A549 (cell line): Measurements from ENCODE around the gene PIGK. TPM values are rescaled to one million over a fixed set of nuclear protein-coding genes. Genes with fewer than 3 reads are reported as not detected.

Experiments used
- ATAC-seq, 2 experiments: fragments of 200-7000 bp in 1 of 2; fragments of >200 bp in 1 of 2; cut with Nextera tagmentation in 1 of 2; cut with Tn5 transposase in 1 of 2; 3 replicates each; pipeline versions ENCODE4 v1.8.0 to v1.9.1; 2018 to 2020; ENCODE audit warnings: mild to moderate bottlenecking in 1 of 2, moderate library complexity in 1 of 2
- CTCF ChIA-PET: fragments of 300-600 bp; sonication (Branson Sonifier 250); formaldehyde crosslinking; extraction: SDS; loops from one replicate; lab custom pipeline; 2021; ENCODE audit warnings: antibody characterized with exemption, inconsistent platforms; lab: Yijun Ruan, JAX
- POLR2A ChIA-PET: fragments of 350-600 bp; formaldehyde crosslinking; extraction: SDS; loops from one replicate; lab custom pipeline; 2021; ENCODE audit warnings: antibody characterized with exemption, inconsistent platforms; lab: Yijun Ruan, JAX
- DNase-seq, 2 experiments: peaks; one replicate each; pipeline versions ENCODE4 v3.0.0 to v3.0.0-alpha.2; 2011 to 2016; ENCODE audit warnings: low read depth in 1 of 2, low spot score in 1 of 2
- FAIRE-seq: peaks from 2 replicates; lab custom pipeline; 2011; peaks lifted over from hg19 to GRCh38; lab: Jason Lieb, UNC
- H3K27ac ChIP-seq, 2 experiments: fragments of >200 bp; sonication (Bioruptor Twin); formaldehyde crosslinking; 3 replicates each; pipeline ENCODE4 v1.5.1; 2016 to 2017
- H3K4me1 ChIP-seq: fragments of >200 bp; sonication (Bioruptor Twin); formaldehyde crosslinking; 3 replicates; pipeline ENCODE4 v1.6.1; 2016
- H3K4me2 ChIP-seq: fragments of >200 bp; sonication (Bioruptor Twin); formaldehyde crosslinking; 3 replicates; pipeline ENCODE4 v1.6.1; 2016
- H3K4me3 ChIP-seq: fragments of >200 bp; sonication (Bioruptor Twin); formaldehyde crosslinking; 3 replicates; pipeline ENCODE4 v1.5.1; 2016
- H3K9me3 ChIP-seq: fragments of >200 bp; sonication (Bioruptor Twin); formaldehyde crosslinking; 3 replicates; pipeline ENCODE4 v1.6.1; 2016
- CBX2 ChIP-seq: fragments of 200-600 bp; sonication (generic); IDR thresholded peaks from 2 replicates; pipeline ENCODE4 v1.6.1; 2016; ENCODE audit warnings: low read depth, mild to moderate bottlenecking, borderline replicate concordance
- CBX8 ChIP-seq: fragments of 200-600 bp; sonication (generic); IDR thresholded peaks from 2 replicates; pipeline ENCODE4 v1.6.1; 2016
- CEBPB ChIP-seq, 2 experiments: fragments of >200 bp in 1 of 2; sonication (Bioruptor Twin) in 1 of 2; formaldehyde crosslinking in 1 of 2; IDR thresholded peaks; 2 replicates each; pipeline ENCODE4 v1.6.1; 2012 to 2016
- CHD2 ChIP-seq: fragments of 150-350 bp; IDR thresholded peaks from 2 replicates; pipeline ENCODE4 v1.6.1; 2014; ENCODE audit warnings: low read length; ENCODE audit not compliant: partially characterized antibody
- EP300 ChIP-seq, 2 experiments: fragments of >200 bp; sonication (Bioruptor Twin); formaldehyde crosslinking; IDR thresholded peaks; 2 replicates in 1 of 2; 3 replicates in 1 of 2; pipeline ENCODE4 v1.6.1; 2016 to 2017
- FOSB ChIP-seq: fragments of 250-450 bp; sonication (Bioruptor Pico); IDR thresholded peaks from 2 replicates; pipeline ENCODE4 v1.5.0; 2020; ENCODE audit warnings: mild to moderate bottlenecking, moderate library complexity
- HOXA7 ChIP-seq: fragments of 250-450 bp; sonication (Bioruptor Pico); IDR thresholded peaks from 2 replicates; pipeline ENCODE4 v1.5.0; 2020; ENCODE audit warnings: mild to moderate bottlenecking, moderate library complexity
- JUN ChIP-seq, 2 experiments: fragments of >200 bp; sonication (Bioruptor Twin); formaldehyde crosslinking; IDR thresholded peaks; 2 replicates in 1 of 2; 3 replicates in 1 of 2; pipeline ENCODE4 v1.6.1; 2016 to 2017
- MAFK ChIP-seq: fragments of 450-650 bp; IDR thresholded peaks from 2 replicates; pipeline ENCODE4 v1.6.1; 2014; ENCODE audit not compliant: partially characterized antibody
- NR3C1 ChIP-seq: fragments of >200 bp; sonication (Bioruptor Twin); formaldehyde crosslinking; IDR thresholded peaks from 3 replicates; pipeline ENCODE4 v1.6.1; 2017
- RFX5 ChIP-seq: fragments of 450-650 bp; IDR thresholded peaks from 2 replicates; pipeline ENCODE4 v1.7.1; 2014; ENCODE audit warnings: antibody characterized with exemption, mild to moderate bottlenecking, moderate library complexity
- SMC3 ChIP-seq: fragments of >200 bp; sonication (Bioruptor Twin); formaldehyde crosslinking; IDR thresholded peaks from 3 replicates; pipeline ENCODE4 v1.6.1; 2018; ENCODE audit warnings: inconsistent platforms
- ZC3H11A ChIP-seq: fragments of 450-650 bp; IDR thresholded peaks from 2 replicates; pipeline ENCODE4 v1.6.1; 2014; ENCODE audit warnings: antibody characterized with exemption, mild to moderate bottlenecking
- ZFP36 ChIP-seq: fragments of 450-650 bp; IDR thresholded peaks from 2 replicates; pipeline ENCODE4 v1.6.1; 2014; ENCODE audit warnings: borderline replicate concordance; ENCODE audit not compliant: partially characterized antibody
- WGBS: methylation state at CpG from one replicate; pipeline ENCODE4 v1.1.6; 2017; ENCODE audit errors: missing lambda C conversion rate; 5-methylcytosine and 5-hydroxymethylcytosine counted together
- polyA plus RNA-seq, 4 experiments: library from polyadenylated mRNA; depleted of rRNA in 3 of 4; stranded (reverse); fragments of >200 nt; fragmentation: RNase III in 1 of 4; extraction: RNeasy Plus Mini Kit Qiagen cat#74134 plus additional on column Dnase treatment in 1 of 4; gene quantifications; 2 replicates in 3 of 4; 3 replicates in 1 of 4; pipeline ENCODE4 v1.2.3, GENCODE V29; 2011 to 2017
- TF ChIP-seq, protein P1 (sequence below): fragments of >200 bp; sonication (Bioruptor Twin); formaldehyde crosslinking; IDR thresholded peaks from 2 replicates; pipeline ENCODE4 v1.6.1; 2016
- TF ChIP-seq, protein P2 (sequence below): IDR thresholded peaks from 2 replicates; pipeline ENCODE4 v1.6.1; 2012; ENCODE audit warnings: low read depth, borderline replicate concordance
- TF ChIP-seq, protein P3 (sequence below): fragments of 250-450 bp; sonication (Bioruptor Pico); IDR thresholded peaks from 2 replicates; pipeline ENCODE4 v1.5.0; 2020; ENCODE audit warnings: low read depth, mild to moderate bottlenecking, moderate library complexity
- TF ChIP-seq, protein P4 (sequence below): fragments of 250-450 bp; sonication (Bioruptor Pico); IDR thresholded peaks from 2 replicates; pipeline ENCODE4 v1.5.0; 2021; ENCODE audit warnings: mild to moderate bottlenecking, moderate library complexity, borderline replicate concordance

PIGK gene
- polyA plus RNA-seq, 2 of the 4 experiments (the other 2 are of a cell fraction) = 31.2 to 38.5 TPM

DNA sequence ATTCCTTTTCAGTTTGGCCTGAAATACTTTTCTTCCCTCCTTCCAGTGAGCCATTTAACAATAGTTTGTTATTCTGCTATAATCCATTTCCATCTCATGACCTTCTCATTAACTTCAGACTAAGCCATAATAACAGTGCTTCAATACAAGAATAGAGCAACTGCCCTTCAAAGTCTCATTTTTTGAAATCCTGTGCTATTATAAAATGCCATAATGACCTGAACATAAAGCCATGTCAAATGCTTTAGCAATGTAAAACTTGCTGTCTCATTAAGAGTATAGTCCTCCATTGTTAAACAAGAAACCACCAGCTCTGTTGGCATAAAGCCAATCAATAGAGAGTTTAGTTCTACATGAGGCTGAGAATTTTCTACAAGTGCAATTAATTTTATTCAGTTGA lies 9.6 kb upstream of the PIGK start:
- DNase-seq (no peak), ATAC-seq (no peak), FAIRE-seq (no peak)
- ChIA-PET POLR2A (no interaction called here), CTCF (no interaction called here)
- Histone ChIP-seq H3K4me3 (no peak overlapping the region), H3K4me1 (peaks cover 23% of the 10 kb centered on the region), H3K9me3 (peaks cover 8% of the 10 kb centered on the region; the same call in 1 of the 3 replicates), H3K27ac (no peak overlapping the region), H3K4me2 (no peak overlapping the region)
- TF ChIP-seq, protein P1, sequence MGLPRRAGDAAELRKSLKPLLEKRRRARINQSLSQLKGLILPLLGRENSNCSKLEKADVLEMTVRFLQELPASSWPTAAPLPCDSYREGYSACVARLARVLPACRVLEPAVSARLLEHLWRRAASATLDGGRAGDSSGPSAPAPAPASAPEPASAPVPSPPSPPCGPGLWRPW = no peak
- TF ChIP-seq MAFK (no peak), ZC3H11A (no peak), CBX8 (no peak), JUN (IDR thresholded peaks at IDR 0.05) (no peak), RFX5 (no peak), SMC3 (no peak), FOSB (no peak), EP300 (IDR thresholded peaks at IDR 0.05) (no peak)
- TF ChIP-seq, protein P2, sequence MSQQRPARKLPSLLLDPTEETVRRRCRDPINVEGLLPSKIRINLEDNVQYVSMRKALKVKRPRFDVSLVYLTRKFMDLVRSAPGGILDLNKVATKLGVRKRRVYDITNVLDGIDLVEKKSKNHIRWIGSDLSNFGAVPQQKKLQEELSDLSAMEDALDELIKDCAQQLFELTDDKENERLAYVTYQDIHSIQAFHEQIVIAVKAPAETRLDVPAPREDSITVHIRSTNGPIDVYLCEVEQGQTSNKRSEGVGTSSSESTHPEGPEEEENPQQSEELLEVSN = no peak

DNA sequence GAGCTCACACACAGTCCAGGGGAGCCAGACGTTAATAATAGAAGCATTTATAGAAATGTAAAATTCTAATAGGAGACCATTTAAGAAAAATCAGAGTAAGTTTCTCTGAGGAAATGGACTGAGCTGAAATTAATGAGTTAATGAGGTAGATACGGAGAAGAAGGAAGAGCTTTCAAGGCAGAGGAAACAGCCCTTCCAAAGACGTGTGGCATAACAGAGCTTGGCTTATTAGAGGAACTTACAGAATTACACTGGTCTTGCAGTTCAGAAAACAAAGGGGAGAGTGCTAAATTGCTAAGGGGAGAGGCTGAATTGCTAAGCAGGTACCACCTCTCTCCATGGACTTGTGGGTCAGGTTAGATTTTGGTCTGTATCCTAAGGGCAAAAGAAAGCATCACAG lies 8.2 kb upstream of the PIGK start:
- DNase-seq (no peak), ATAC-seq (no peak), FAIRE-seq (no peak)
- H3K4me1 ChIP-seq = peaks cover 23% of the 10 kb centered on the region
- H3K9me3 ChIP-seq = peaks cover 3% of the 10 kb centered on the region; the same call in 1 of the 3 replicates
- POLR2A ChIA-PET = no interaction called here
- H3K27ac ChIP-seq = peak overlapping the region in 1 of 2 experiments; percentile 37; a peak in 1 of 6 replicates
- no peak overlapping the region for H3K4me3 ChIP-seq
- TF ChIP-seq, protein P2 = no peak
- TF ChIP-seq ZFP36 = no peak
- TF ChIP-seq, protein P3, sequence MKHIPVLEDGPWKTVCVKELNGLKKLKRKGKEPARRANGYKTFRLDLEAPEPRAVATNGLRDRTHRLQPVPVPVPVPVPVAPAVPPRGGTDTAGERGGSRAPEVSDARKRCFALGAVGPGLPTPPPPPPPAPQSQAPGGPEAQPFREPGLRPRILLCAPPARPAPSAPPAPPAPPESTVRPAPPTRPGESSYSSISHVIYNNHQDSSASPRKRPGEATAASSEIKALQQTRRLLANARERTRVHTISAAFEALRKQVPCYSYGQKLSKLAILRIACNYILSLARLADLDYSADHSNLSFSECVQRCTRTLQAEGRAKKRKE (CRISPR knock-in tag) = no peak
- no peak for TF ChIP-seq CBX8
- no peak for TF ChIP-seq CBX2
- no peak for TF ChIP-seq JUN (IDR thresholded peaks at IDR 0.05)
- no peak for TF ChIP-seq HOXA7 (CRISPR knock-in tag)
- CTCF ChIA-PET = interaction anchor here (1.2 kb wide), 1 partner anchor 8 kb away, joined by 3 read pairs; the partner anchor contains the start of gene PIGK
- no peak overlapping the region for H3K4me2 ChIP-seq
- 68% methylated on average over 3 of the region's 3 CpGs for WGBS

DNA sequence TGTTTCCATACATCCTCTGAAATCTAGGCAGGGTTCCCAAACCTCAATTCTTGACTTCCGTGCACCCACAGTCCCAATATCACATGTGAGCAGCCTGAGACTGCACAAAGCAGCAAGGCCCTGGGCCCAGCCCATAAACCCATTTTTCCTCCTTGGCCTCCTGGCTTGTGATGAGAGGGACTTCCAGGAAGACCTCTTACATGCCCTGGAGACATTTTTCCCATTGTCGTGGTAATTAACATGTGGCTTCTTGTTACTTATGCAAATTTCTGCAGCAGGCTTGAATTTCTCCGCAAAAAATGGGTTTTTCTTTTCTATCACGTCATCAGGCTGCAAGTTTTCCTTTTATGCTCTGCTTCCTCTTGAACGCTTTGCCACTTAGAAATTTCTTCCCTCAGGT lies 3.3 kb upstream of the PIGK start:
- ATAC-seq = no peak
- no peak overlapping the region for H3K4me2 ChIP-seq
- no peak for TF ChIP-seq NR3C1
- no peak for TF ChIP-seq JUN (IDR thresholded peaks at IDR 0.05)
- TF ChIP-seq, all 56 proteins: peak for 0
- Histone ChIP-seq H3K27ac (no peak overlapping the region), H3K9me3 (no peaks in the 10 kb centered on the region), H3K4me1 (peaks cover 9% of the 10 kb centered on the region; the same call in 1 of the 3 replicates), H3K4me3 (no peak overlapping the region)
- WGBS = 99% methylated on average over 5 of the region's 5 CpGs
- ChIA-PET CTCF (interaction anchor here (1.1 kb wide), 1 partner anchor 8 kb away, joined by 3 read pairs; no protein-coding TSS in a partner anchor), POLR2A (no interaction called here)
- FAIRE-seq = no peak
- DNase-seq = no peak

DNA sequence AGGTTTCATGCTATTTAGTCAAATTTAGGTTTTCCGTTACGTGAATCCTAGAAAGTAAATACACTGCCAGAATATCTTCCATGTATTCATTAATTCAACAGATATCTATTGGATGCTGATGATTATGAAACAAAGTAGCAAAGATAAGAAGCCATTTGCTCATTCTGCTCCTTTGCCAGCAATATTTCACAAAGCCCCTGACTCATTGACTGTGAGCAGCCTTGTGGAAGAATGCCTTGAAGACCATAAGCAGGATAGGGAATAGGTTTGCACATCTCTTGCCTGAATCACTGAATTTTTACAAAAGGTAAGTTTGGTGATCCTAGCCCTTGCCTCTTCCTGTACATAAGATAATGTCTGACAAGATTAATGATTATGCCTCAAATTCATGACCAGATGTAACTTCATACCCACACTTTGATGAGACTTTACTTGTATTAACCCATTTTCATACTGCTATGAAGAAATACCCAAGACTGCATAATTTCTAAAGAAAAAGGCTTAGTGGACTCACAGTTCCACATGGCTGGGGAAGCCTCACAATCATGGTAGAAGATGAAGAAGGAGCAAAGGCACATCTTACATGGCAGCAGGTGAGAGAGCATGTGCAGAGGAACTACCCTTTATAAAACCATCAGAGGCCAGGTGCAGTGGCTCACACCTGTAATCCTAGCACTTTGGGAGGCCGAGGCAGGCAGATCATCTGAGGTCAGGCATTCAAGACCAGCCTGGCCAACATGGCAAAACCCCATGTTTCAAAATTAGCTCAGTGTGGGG lies 1.6 kb upstream of the PIGK start:
- Histone ChIP-seq H3K4me3 (no peak overlapping the region), H3K4me1 (peaks cover 9% of the 10 kb centered on the region; the same call in 1 of the 3 replicates), H3K27ac (peak overlapping the region in 1 of 2 experiments; percentile 55; a peak in 2 of 6 replicates), H3K9me3 (no peaks in the 10 kb centered on the region)
- POLR2A ChIA-PET = no interaction called here
- 64% methylated on average over 3 of the region's 3 CpGs for WGBS
- DNase-seq (peak in 1 of 2 experiments; percentile 14), FAIRE-seq (no peak), ATAC-seq (no peak)
- TF ChIP-seq CHD2 = no peak
- TF ChIP-seq, protein P4, sequence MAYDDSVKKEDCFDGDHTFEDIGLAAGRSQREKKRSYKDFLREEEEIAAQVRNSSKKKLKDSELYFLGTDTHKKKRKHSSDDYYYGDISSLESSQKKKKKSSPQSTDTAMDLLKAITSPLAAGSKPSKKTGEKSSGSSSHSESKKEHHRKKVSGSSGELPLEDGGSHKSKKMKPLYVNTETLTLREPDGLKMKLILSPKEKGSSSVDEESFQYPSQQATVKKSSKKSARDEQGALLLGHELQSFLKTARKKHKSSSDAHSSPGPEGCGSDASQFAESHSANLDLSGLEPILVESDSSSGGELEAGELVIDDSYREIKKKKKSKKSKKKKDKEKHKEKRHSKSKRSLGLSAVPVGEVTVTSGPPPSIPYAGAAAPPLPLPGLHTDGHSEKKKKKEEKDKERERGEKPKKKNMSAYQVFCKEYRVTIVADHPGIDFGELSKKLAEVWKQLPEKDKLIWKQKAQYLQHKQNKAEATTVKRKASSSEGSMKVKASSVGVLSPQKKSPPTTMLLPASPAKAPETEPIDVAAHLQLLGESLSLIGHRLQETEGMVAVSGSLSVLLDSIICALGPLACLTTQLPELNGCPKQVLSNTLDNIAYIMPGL (CRISPR knock-in tag) = no peak
- TF ChIP-seq CEBPB (IDR thresholded peaks at IDR 0.05) = peak; percentile 13 to 29; a peak in 2 of 4 replicates
- TF ChIP-seq, all 56 proteins: peak for 1
- CTCF ChIA-PET = interaction anchor here (0.7 kb wide), 1 partner anchor 297 kb away, joined by 3 read pairs; no protein-coding TSS in a partner anchor
- H3K4me2 ChIP-seq = peak overlapping the region; percentile 92
